HFFc6 (cell line): ENCODE results near the gene PDE1A. TPM values are rescaled to one million over a fixed set of nuclear protein-coding genes. Genes with fewer than 3 reads are reported as not detected.

Experiments used
- DNase-seq: peaks from one replicate; pipeline ENCODE4 v3.0.0-alpha.2; 2018
- H3K27ac Mint-ChIP-seq: 2 replicates; pipeline ENCODE4 v1.8.0; 2020; ENCODE audit warnings: mild to moderate bottlenecking, mixed read lengths
- H3K27me3 Mint-ChIP-seq: 2 replicates; pipeline ENCODE4 v1.8.0; 2021; ENCODE audit warnings: mild to moderate bottlenecking, moderate library complexity, mixed read lengths; ENCODE audit not compliant: insufficient read depth
- H3K36me3 Mint-ChIP-seq: 2 replicates; pipeline ENCODE4 v1.8.0; 2021; ENCODE audit warnings: low read depth, mixed read lengths
- H3K4me1 Mint-ChIP-seq: 2 replicates; pipeline ENCODE4 v1.8.0; 2020; ENCODE audit warnings: low read depth, mixed read lengths
- H3K4me3 Mint-ChIP-seq: 2 replicates; pipeline ENCODE4 v1.8.0; 2020; ENCODE audit warnings: mild to moderate bottlenecking, moderate library complexity, mixed read lengths
- H3K9me3 Mint-ChIP-seq: 2 replicates; pipeline ENCODE4 v1.8.0; 2020; ENCODE audit warnings: mild to moderate bottlenecking, mixed read lengths
- total RNA-seq, 6 experiments: library from RNA; stranded (reverse); fragmentation: NEBNext Ultra II Directional; extraction: Animal tissue kit (Norgen Biotek cat#: 25700); gene quantifications; 2 replicates in 1 of 6; 3 replicates in 5 of 6; pipeline ENCODE4 v1.2.3, GENCODE V29; 2021
- TF ChIP-seq, protein P1 (sequence below): fragments of 200-600 bp; sonication (generic); IDR thresholded peaks from 2 replicates; pipeline ENCODE4 v1.5.0; 2021; ENCODE audit warnings: antibody characterized with exemption, mild to moderate bottlenecking

PDE1A gene
- total RNA-seq, 6 experiments from 2014 or later, result 2.7 to 8.0 (median 3.9) TPM

DNA sequence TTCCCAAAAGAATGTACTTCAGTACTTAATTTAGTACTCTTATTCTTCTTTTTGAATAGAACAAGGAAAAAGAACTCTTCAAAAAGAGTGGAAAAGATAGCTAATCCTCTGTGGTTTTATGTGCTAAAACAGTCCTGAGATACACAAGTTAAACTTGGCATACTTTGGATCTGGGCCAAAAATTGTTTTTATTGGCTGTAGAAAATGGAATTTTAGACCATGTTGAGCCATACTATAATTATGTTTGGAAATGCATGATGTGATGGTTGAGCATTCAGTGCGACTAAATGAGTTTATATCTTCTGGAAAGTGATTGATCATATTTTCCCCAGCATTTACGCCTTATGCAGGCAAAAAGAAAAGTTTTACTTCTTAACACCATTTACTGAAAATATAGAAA, 18.0 kb upstream of the PDE1A start:
- no peaks in the 10 kb centered on the region for H3K9me3 Mint-ChIP-seq
- peak; percentile 6 for DNase-seq
- H3K4me3 Mint-ChIP-seq, result no peak overlapping the region
- H3K36me3 Mint-ChIP-seq, result no peaks in the 10 kb centered on the region
- no peaks in the 10 kb centered on the region for H3K27me3 Mint-ChIP-seq
- H3K27ac Mint-ChIP-seq, result no peak overlapping the region
- peaks cover 53% of the 10 kb centered on the region for H3K4me1 Mint-ChIP-seq
- TF ChIP-seq, protein P1, sequence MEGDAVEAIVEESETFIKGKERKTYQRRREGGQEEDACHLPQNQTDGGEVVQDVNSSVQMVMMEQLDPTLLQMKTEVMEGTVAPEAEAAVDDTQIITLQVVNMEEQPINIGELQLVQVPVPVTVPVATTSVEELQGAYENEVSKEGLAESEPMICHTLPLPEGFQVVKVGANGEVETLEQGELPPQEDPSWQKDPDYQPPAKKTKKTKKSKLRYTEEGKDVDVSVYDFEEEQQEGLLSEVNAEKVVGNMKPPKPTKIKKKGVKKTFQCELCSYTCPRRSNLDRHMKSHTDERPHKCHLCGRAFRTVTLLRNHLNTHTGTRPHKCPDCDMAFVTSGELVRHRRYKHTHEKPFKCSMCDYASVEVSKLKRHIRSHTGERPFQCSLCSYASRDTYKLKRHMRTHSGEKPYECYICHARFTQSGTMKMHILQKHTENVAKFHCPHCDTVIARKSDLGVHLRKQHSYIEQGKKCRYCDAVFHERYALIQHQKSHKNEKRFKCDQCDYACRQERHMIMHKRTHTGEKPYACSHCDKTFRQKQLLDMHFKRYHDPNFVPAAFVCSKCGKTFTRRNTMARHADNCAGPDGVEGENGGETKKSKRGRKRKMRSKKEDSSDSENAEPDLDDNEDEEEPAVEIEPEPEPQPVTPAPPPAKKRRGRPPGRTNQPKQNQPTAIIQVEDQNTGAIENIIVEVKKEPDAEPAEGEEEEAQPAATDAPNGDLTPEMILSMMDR, result no peak

DNA sequence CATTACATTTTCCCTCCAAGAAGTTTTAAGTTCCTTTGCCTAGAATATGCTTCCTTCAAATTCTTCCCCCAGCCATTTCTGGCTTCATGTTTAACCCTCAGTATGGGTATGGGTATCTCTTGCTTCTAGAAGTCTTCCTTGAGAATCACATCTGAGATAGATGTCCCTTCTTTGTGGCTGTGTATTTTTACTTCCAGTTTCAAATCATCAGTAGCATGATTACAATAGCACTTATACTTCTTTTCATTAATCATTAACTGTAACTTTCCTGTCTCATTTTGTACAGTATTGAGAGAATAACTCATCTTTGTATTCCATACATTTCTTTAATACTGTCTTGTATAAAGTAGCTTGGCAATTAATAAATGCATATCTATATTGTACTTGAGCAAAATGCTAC, 17.3 kb upstream of the PDE1A start:
- no peaks in the 10 kb centered on the region for H3K27me3 Mint-ChIP-seq
- no peak for DNase-seq
- H3K27ac Mint-ChIP-seq, result no peak overlapping the region
- peaks cover 53% of the 10 kb centered on the region for H3K4me1 Mint-ChIP-seq
- TF ChIP-seq, protein P1, result no peak
- H3K9me3 Mint-ChIP-seq, result no peaks in the 10 kb centered on the region
- H3K4me3 Mint-ChIP-seq, result no peak overlapping the region
- no peaks in the 10 kb centered on the region for H3K36me3 Mint-ChIP-seq

DNA sequence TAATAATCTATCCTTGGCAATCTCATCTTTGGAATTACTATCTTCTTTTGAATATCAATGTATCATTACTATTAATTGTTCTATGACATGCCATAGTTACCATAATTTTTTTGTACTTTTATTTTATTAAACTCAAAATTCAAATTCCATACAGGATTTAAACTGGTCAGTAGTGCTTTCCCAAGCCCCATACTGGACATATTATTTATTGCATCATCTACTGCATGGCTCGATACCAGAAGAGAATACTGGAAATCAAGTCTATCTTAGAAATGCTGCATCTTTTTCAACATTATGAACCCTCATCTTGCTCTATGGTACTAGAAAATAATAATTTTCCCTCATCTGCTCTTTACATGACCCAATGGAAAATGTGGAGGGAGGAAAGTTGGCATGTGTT, 9.4 kb upstream of the PDE1A start:
- TF ChIP-seq, protein P1, result no peak
- Mint-ChIP-seq H3K27ac (no peak overlapping the region), H3K36me3 (peaks cover under 1% of the 10 kb centered on the region; the same call in 1 of the 2 replicates), H3K9me3 (no peaks in the 10 kb centered on the region; the same call in 1 of the 2 replicates), H3K27me3 (no peaks in the 10 kb centered on the region), H3K4me1 (peaks cover 59% of the 10 kb centered on the region), H3K4me3 (no peak overlapping the region)
- no peak for DNase-seq

DNA sequence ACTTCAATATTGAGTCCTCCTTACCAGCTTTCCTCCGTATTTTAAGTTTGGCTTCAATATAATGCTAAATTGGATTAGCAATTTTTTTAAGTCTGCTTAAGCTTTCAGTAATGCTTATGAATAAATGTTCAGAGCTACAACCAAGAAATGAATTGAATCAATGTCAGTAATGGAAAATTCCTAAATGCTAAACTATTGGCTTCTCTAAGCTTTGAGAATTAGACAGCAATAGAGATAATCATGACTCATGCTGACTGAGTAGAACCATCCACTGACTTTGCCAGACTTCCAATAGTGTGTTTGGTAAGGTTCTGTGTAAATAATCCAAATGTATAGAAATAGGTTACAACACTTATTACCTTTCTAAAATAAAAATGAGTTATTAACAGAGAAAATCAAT, 8.9 kb upstream of the PDE1A start:
- Mint-ChIP-seq H3K4me1 (peaks cover 60% of the 10 kb centered on the region), H3K27ac (peak overlapping the region; percentile 52; the same call in 1 of the 2 replicates), H3K36me3 (peaks cover 4% of the 10 kb centered on the region; the same call in 1 of the 2 replicates), H3K27me3 (no peaks in the 10 kb centered on the region), H3K4me3 (peak overlapping the region; percentile 38; the same call in 1 of the 2 replicates), H3K9me3 (peaks cover 3% of the 10 kb centered on the region; the same call in 1 of the 2 replicates)
- DNase-seq, result peak; percentile 34
- TF ChIP-seq, protein P1, result no peak

DNA sequence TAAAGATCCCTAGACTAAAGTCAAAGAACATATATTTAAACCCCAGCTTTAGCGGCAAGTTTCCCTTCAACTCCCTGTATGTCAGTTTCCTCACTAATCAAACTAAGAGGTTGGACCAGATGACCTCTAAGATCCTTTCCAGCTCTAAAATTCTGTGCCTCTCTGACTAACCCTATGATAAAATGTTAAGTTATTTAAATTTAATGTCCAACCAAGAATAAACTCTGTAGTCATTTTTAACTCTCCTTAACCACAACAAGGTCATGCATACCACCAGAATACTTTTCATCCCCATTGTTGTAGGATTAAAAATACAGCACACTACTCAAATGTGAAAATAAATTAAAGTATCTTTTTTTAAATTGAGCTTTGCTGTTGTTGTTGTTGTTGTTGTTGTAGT, 5.2 kb upstream of the PDE1A start:
- DNase-seq, result no peak
- TF ChIP-seq, protein P1, result no peak
- H3K9me3 Mint-ChIP-seq, result peaks cover 3% of the 10 kb centered on the region; the same call in 1 of the 2 replicates
- peaks cover 67% of the 10 kb centered on the region for H3K4me1 Mint-ChIP-seq
- no peak overlapping the region for H3K4me3 Mint-ChIP-seq
- H3K36me3 Mint-ChIP-seq, result peaks cover 4% of the 10 kb centered on the region; the same call in 1 of the 2 replicates
- H3K27me3 Mint-ChIP-seq, result no peaks in the 10 kb centered on the region
- no peak overlapping the region for H3K27ac Mint-ChIP-seq

DNA sequence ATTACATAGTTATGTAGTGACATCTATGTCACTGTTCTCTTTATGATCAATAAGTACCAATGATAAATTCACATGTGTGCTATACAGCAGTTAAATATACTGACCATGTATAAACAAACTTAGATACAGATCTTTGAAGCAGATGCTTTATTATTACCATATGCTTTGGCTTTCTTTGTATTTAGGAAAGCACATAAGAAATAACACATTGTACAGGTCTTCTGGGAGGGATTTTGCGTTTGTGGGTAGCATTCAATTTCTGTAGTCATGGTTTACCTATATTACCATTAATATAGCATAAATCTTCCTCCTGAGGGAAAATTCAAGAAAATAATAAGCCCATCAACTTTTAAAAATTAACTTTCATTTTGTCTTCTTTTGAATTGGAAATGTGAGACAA, 1.6 kb upstream of the PDE1A start:
- peaks cover 4% of the 10 kb centered on the region; the same call in 1 of the 2 replicates for H3K36me3 Mint-ChIP-seq
- no peak overlapping the region for H3K4me3 Mint-ChIP-seq

More for the DNA sequence above, 1.6 kb upstream of the PDE1A start:
- Mint-ChIP-seq H3K27me3 (no peaks in the 10 kb centered on the region; the same call in 1 of the 2 replicates), H3K4me1 (peaks cover 68% of the 10 kb centered on the region), H3K9me3 (peaks cover 3% of the 10 kb centered on the region; the same call in 1 of the 2 replicates), H3K27ac (no peak overlapping the region)
- TF ChIP-seq, protein P1, result no peak
- DNase-seq, result no peak
